A549 (cell line): ENCODE results near the gene JDP2. TPM values are rescaled to one million over a fixed set of nuclear protein-coding genes. Genes with fewer than 3 reads are reported as not detected.

Experiments used
- ATAC-seq, 2 experiments: fragments of 200-7000 bp in 1 of 2; fragments of >200 bp in 1 of 2; cut with Nextera tagmentation in 1 of 2; cut with Tn5 transposase in 1 of 2; 3 replicates each; pipeline versions ENCODE4 v1.8.0 to v1.9.1; 2018 to 2020; ENCODE audit warnings: mild to moderate bottlenecking in 1 of 2, moderate library complexity in 1 of 2
- CTCF ChIA-PET: fragments of 300-600 bp; sonication (Branson Sonifier 250); formaldehyde crosslinking; extraction: SDS; loops from one replicate; lab custom pipeline; 2021; ENCODE audit warnings: antibody characterized with exemption, inconsistent platforms; lab: Yijun Ruan, JAX
- POLR2A ChIA-PET: fragments of 350-600 bp; formaldehyde crosslinking; extraction: SDS; loops from one replicate; lab custom pipeline; 2021; ENCODE audit warnings: antibody characterized with exemption, inconsistent platforms; lab: Yijun Ruan, JAX
- DNase-seq, 2 experiments: peaks; one replicate each; pipeline versions ENCODE4 v3.0.0 to v3.0.0-alpha.2; 2011 to 2016; ENCODE audit warnings: low read depth in 1 of 2, low spot score in 1 of 2
- FAIRE-seq: peaks from 2 replicates; lab custom pipeline; 2011; peaks lifted over from hg19 to GRCh38; lab: Jason Lieb, UNC
- H3K27ac ChIP-seq, 2 experiments: fragments of >200 bp; sonication (Bioruptor Twin); formaldehyde crosslinking; 3 replicates each; pipeline ENCODE4 v1.5.1; 2016 to 2017
- H3K4me1 ChIP-seq: fragments of >200 bp; sonication (Bioruptor Twin); formaldehyde crosslinking; 3 replicates; pipeline ENCODE4 v1.6.1; 2016
- H3K4me2 ChIP-seq: fragments of >200 bp; sonication (Bioruptor Twin); formaldehyde crosslinking; 3 replicates; pipeline ENCODE4 v1.6.1; 2016
- H3K4me3 ChIP-seq: fragments of >200 bp; sonication (Bioruptor Twin); formaldehyde crosslinking; 3 replicates; pipeline ENCODE4 v1.5.1; 2016
- H3K9me3 ChIP-seq: fragments of >200 bp; sonication (Bioruptor Twin); formaldehyde crosslinking; 3 replicates; pipeline ENCODE4 v1.6.1; 2016
- ATOH8 ChIP-seq: fragments of 250-450 bp; sonication (Bioruptor Pico); IDR thresholded peaks from 2 replicates; pipeline ENCODE4 v1.5.0; 2020; ENCODE audit warnings: low read depth, mild to moderate bottlenecking, moderate library complexity
- BCL3 ChIP-seq: fragments of >200 bp; sonication (Bioruptor Twin); formaldehyde crosslinking; IDR thresholded peaks from 3 replicates; pipeline ENCODE4 v1.6.1; 2016
- CBX8 ChIP-seq: fragments of 200-600 bp; sonication (generic); IDR thresholded peaks from 2 replicates; pipeline ENCODE4 v1.6.1; 2016
- CHD2 ChIP-seq: fragments of 150-350 bp; IDR thresholded peaks from 2 replicates; pipeline ENCODE4 v1.6.1; 2014; ENCODE audit warnings: low read length; ENCODE audit not compliant: partially characterized antibody
- EHF ChIP-seq: fragments of 250-450 bp; sonication (Bioruptor Pico); IDR thresholded peaks from 2 replicates; pipeline ENCODE4 v1.5.0; 2020; ENCODE audit warnings: mild to moderate bottlenecking
- EP300 ChIP-seq, 2 experiments: fragments of >200 bp; sonication (Bioruptor Twin); formaldehyde crosslinking; IDR thresholded peaks; 2 replicates in 1 of 2; 3 replicates in 1 of 2; pipeline ENCODE4 v1.6.1; 2016 to 2017
- ESRRA ChIP-seq: fragments of 150-350 bp; IDR thresholded peaks from 2 replicates; pipeline ENCODE4 v1.6.1; 2014; ENCODE audit warnings: mild to moderate bottlenecking, low read length, borderline replicate concordance
- HES2 ChIP-seq: fragments of >200 bp; sonication (Bioruptor Twin); formaldehyde crosslinking; IDR thresholded peaks from 2 replicates; pipeline ENCODE4 v1.6.1; 2016
- JUNB ChIP-seq: fragments of >200 bp; sonication (Bioruptor Twin); formaldehyde crosslinking; IDR thresholded peaks from 2 replicates; pipeline ENCODE4 v1.6.1; 2016
- KDM1A ChIP-seq: fragments of 200-600 bp; sonication (generic); IDR thresholded peaks from 2 replicates; pipeline ENCODE4 v1.6.1; 2016; ENCODE audit warnings: low read depth, mild to moderate bottlenecking
- KDM5A ChIP-seq: fragments of 200-600 bp; sonication (generic); IDR thresholded peaks from 2 replicates; pipeline ENCODE4 v1.6.1; 2016; ENCODE audit warnings: antibody characterized with exemption, mild to moderate bottlenecking
- POLR2A ChIP-seq: IDR thresholded peaks from 2 replicates; pipeline ENCODE4 v1.6.1; 2012; ENCODE audit warnings: mild to moderate bottlenecking, low read length
- POLR2AphosphoS2 ChIP-seq: conservative IDR thresholded peaks from 2 replicates; pipeline ENCODE4 v1.6.1; 2012; ENCODE audit warnings: low read length, improper control_type of control experiment, inconsistent platforms
- REST ChIP-seq: fragments of 200-600 bp; sonication (generic); IDR thresholded peaks from 2 replicates; pipeline ENCODE4 v1.6.1; 2016; ENCODE audit warnings: antibody characterized with exemption, mild to moderate bottlenecking, moderate library complexity
- RNF2 ChIP-seq: fragments of 200-600 bp; sonication (generic); IDR thresholded peaks from 2 replicates; pipeline ENCODE4 v1.6.1; 2016; ENCODE audit warnings: low read depth, mild to moderate bottlenecking, antibody characterized with exemption, moderate library complexity, borderline replicate concordance
- SREBF2 ChIP-seq: fragments of 450-650 bp; IDR thresholded peaks from 2 replicates; pipeline ENCODE4 v1.6.1; 2014; ENCODE audit warnings: mild to moderate bottlenecking, moderate library complexity
- ZC3H11A ChIP-seq: fragments of 450-650 bp; IDR thresholded peaks from 2 replicates; pipeline ENCODE4 v1.6.1; 2014; ENCODE audit warnings: antibody characterized with exemption, mild to moderate bottlenecking
- WGBS: methylation state at CpG from one replicate; pipeline ENCODE4 v1.1.6; 2017; ENCODE audit errors: missing lambda C conversion rate; 5-methylcytosine and 5-hydroxymethylcytosine counted together
- polyA plus RNA-seq, 4 experiments: library from polyadenylated mRNA; depleted of rRNA in 3 of 4; stranded (reverse); fragments of >200 nt; fragmentation: RNase III in 1 of 4; extraction: RNeasy Plus Mini Kit Qiagen cat#74134 plus additional on column Dnase treatment in 1 of 4; gene quantifications; 2 replicates in 3 of 4; 3 replicates in 1 of 4; pipeline ENCODE4 v1.2.3, GENCODE V29; 2011 to 2017
- TF ChIP-seq, protein P1 (sequence below): fragments of 450-650 bp; IDR thresholded peaks from 2 replicates; pipeline ENCODE4 v1.6.1; 2014; ENCODE audit warnings: antibody characterized with exemption

The JDP2 gene
- polyA plus RNA-seq, 2 of the 4 experiments (the other 2 are of a cell fraction), result 22.4 to 31.2 TPM

DNA sequence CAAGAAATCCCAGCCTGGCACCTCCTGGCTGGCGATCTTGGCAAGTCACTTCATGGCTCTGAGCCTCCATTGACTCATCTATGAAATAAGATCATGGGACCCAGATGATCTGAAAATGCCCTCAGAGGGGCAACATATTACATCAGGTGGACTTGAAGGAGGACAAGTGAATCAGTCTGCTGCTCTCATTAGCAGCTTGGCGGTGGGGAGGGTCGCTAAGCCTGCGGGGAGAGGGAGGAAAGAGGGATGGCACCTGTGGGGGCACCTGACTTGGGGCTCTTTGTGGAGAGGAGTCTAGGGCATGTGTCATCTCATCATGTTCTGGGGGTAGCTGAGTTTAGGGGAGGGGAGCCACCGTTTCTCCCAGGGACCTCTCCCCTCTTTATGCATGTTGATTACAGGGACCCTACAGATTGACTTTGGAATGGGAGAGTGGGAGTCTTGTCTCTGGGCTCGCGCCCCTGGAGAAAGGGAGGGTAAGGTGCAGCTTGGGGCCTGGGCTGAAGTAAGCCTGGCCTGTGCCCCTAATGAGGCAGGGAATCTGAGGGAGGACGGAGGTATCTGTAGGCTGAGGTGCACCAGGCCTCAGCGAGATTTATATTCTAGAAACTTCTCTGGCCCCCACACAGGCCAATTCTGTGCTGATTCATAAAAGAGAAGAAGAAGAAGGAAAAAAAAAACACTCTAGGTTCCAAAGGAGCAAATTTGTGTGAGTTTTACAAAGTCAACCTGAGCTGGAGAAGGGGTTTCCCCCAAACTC, 65.2 kb downstream of the JDP2 start:
- ChIA-PET CTCF (interaction anchor here (1.1 to 10.3 kb wide), 4 partner anchors 15 to 184 kb away, joined by 3 to 216 read pairs (median 89); no protein-coding TSS in a partner anchor), POLR2A (no interaction called here)
- ATAC-seq (no peak), FAIRE-seq (no peak), DNase-seq (no peak)
- Histone ChIP-seq H3K4me2 (no peak overlapping the region), H3K4me3 (no peak overlapping the region), H3K9me3 (no peaks in the 10 kb centered on the region), H3K4me1 (peaks cover 19% of the 10 kb centered on the region; the same call in 2 of the 3 replicates), H3K27ac (peak overlapping the region; percentile 47 to 59; a peak in 5 of 6 replicates)
- TF ChIP-seq REST, result no peak
- 92% methylated on average over 9 of the region's 9 CpGs for WGBS

DNA sequence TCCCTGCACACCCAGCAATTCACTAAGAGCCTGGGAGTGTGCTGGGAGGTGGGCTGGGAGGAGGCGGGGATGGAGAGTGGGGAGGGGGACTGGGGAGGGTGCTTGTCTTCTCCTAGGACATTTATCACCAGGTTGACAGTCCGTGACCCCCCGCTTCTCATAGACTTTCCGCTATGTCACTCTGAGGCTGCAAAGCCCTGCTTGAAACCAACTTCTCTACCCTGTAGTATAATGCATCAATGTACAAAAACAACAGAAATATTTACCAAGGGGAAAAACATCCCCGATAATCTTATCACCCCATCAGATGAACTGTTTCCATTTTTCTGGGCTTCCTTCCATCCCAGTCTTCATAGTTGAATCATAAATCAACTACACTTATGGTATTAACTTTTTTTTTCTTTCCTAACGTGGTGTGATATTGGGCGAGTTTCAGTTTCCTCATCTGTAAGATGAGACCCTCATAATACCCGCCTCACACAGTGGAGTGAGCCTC, 65.8 kb downstream of the JDP2 start:
- 62% methylated on average over 8 of the region's 8 CpGs for WGBS
- Histone ChIP-seq H3K4me1 (peaks cover 19% of the 10 kb centered on the region; the same call in 2 of the 3 replicates), H3K4me3 (no peak overlapping the region), H3K4me2 (0 out of 3 replicates have a peak overlapping the region, but pooled peaks have one; percentile 22), H3K27ac (peak overlapping the region; percentile 47 to 59; a peak in 5 of 6 replicates), H3K9me3 (no peaks in the 10 kb centered on the region)
- POLR2A ChIA-PET, result no interaction called here
- DNase-seq, result no peak
- ATAC-seq, result no peak
- no peak for TF ChIP-seq ESRRA
- TF ChIP-seq POLR2AphosphoS2, result no peak
- no peak for TF ChIP-seq ZC3H11A
- TF ChIP-seq HES2, result no peak
- no peak for TF ChIP-seq RNF2
- TF ChIP-seq, protein P1, sequence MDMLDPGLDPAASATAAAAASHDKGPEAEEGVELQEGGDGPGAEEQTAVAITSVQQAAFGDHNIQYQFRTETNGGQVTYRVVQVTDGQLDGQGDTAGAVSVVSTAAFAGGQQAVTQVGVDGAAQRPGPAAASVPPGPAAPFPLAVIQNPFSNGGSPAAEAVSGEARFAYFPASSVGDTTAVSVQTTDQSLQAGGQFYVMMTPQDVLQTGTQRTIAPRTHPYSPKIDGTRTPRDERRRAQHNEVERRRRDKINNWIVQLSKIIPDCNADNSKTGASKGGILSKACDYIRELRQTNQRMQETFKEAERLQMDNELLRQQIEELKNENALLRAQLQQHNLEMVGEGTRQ, result no peak
- no peak for TF ChIP-seq BCL3
- TF ChIP-seq KDM1A, result no peak
- no peak for TF ChIP-seq KDM5A
- CTCF ChIA-PET, result interaction anchor here (0.7 to 10.3 kb wide), 6 partner anchors 14 to 185 kb away, joined by 3 to 216 read pairs (median 4); no protein-coding TSS in a partner anchor
- FAIRE-seq, result no peak

- FAIRE-seq (no peak), ATAC-seq (no peak), DNase-seq (no peak)
- peaks cover 13% of the 10 kb centered on the region; the same call in 2 of the 3 replicates for H3K4me1 ChIP-seq
- ChIA-PET POLR2A (no interaction called here), CTCF (interaction anchor here (0.6 to 4.2 kb wide), 10 partner anchors 14 to 351 kb away, joined by 3 to 32 read pairs (median 4); no protein-coding TSS in a partner anchor)
- no peak overlapping the region for H3K4me3 ChIP-seq
- no peak overlapping the region for H3K27ac ChIP-seq
- H3K9me3 ChIP-seq, result no peaks in the 10 kb centered on the region
- 80% methylated on average over 5 of the region's 5 CpGs for WGBS
- H3K4me2 ChIP-seq, result no peak overlapping the region
- no peak for TF ChIP-seq REST
- no peak for TF ChIP-seq RNF2
- no peak for TF ChIP-seq EP300 (IDR thresholded peaks at IDR 0.05)
- TF ChIP-seq SREBF2, result no peak
- TF ChIP-seq HES2, result no peak
- TF ChIP-seq CBX8, result no peak
- no peak for TF ChIP-seq ATOH8 (CRISPR knock-in tag)
- TF ChIP-seq POLR2A, result no peak
- TF ChIP-seq JUNB, result no peak
- no peak for TF ChIP-seq EHF (CRISPR knock-in tag)
- TF ChIP-seq ESRRA, result no peak
- TF ChIP-seq, protein P1, result no peak
- TF ChIP-seq CHD2, result no peak
Measured at GRCh38 chr14:75494896-75495295, 67.1 kb downstream of the JDP2 start.
